BE2C (cell line): ENCODE data around the gene ADGRF5.

Experiments used
- DNase-seq: peaks from one replicate; pipeline ENCODE4 v3.0.0-alpha.2; 2020
- H3K27me3 ChIP-seq: fragments of 250-450 bp; sonication (Bioruptor Pico); 2 replicates; pipeline ENCODE4 v1.5.1; 2020; ENCODE audit warnings: mild to moderate bottlenecking
- H3K36me3 ChIP-seq: fragments of 250-450 bp; sonication (Bioruptor Pico); 2 replicates; pipeline ENCODE4 v1.5.1; 2020; ENCODE audit warnings: mild to moderate bottlenecking
- H3K4me1 ChIP-seq: fragments of 250-450 bp; sonication (Bioruptor Pico); 2 replicates; pipeline ENCODE4 v1.5.1; 2020
- H3K4me3 ChIP-seq: 2 replicates; pipeline ENCODE4 v1.5.1; 2011; ENCODE audit warnings: low read depth, low read length
- H3K9me3 ChIP-seq: fragments of 250-450 bp; sonication (Bioruptor Pico); 2 replicates; pipeline ENCODE4 v1.5.1; 2020
- CTCF ChIP-seq: IDR thresholded peaks from 2 replicates; pipeline ENCODE4 v1.5.1; 2012; ENCODE audit warnings: mild to moderate bottlenecking, low read depth, low read length

The ADGRF5 gene

GRCh38 chr6:46963039-46963438 lies 41.3 kb upstream of the ADGRF5 start:
- Histone ChIP-seq H3K4me1 (no peaks in the 10 kb centered on the region), H3K27me3 (peaks cover 7% of the 10 kb centered on the region), H3K9me3 (no peaks in the 10 kb centered on the region), H3K36me3 (no peaks in the 10 kb centered on the region), H3K4me3 (no peak overlapping the region)
- TF ChIP-seq CTCF: no peak
- DNase-seq: no peak

DNA sequence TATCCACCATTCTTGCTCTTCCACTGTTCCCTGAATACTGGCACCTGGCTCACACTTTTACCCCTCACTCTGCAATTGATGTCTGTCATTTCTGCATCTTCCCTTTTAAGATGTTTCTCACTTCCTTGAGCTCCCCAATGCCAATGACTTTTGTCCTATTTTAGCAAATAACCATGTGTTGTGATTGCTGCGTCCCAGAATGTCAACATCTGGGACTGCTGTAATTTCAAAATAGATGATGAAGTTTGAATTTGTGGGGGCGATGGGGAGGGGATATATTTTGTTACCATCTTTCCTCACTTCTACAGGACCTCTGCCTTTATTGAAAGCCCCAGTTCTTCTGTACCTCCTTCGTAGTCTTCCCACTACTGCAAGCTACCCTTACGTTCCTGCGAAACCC lies 40.0 kb upstream of the ADGRF5 start:
- H3K4me1 ChIP-seq: no peaks in the 10 kb centered on the region
- peaks cover 7% of the 10 kb centered on the region for H3K27me3 ChIP-seq
- no peak for DNase-seq

DNA sequence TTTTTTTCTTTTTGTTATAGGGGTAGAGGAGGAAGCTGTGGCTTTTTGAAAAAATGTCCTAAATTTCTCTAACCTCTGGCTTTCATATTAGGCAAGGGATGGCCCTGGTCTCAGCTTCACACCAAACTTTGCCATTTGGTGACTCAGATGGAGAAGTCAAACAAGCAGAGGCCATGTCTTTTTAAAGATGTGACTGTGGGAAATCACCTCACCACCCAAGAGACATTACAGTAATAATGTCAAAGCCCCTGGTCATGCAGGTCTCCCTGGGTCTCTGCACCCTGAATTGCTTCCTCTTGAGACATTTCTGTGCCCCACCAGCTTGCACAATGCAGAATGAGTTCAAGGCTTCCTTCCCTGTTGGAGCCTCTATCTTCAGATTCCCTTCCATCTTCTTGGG lies 39.5 kb upstream of the ADGRF5 start:
- no peak for DNase-seq
- no peak for TF ChIP-seq CTCF
- H3K9me3 ChIP-seq: no peaks in the 10 kb centered on the region
- peaks cover 7% of the 10 kb centered on the region for H3K27me3 ChIP-seq
- H3K36me3 ChIP-seq: no peaks in the 10 kb centered on the region
- H3K4me3 ChIP-seq: no peak overlapping the region
- H3K4me1 ChIP-seq: no peaks in the 10 kb centered on the region

More for the DNA sequence above, 40.0 kb upstream of the ADGRF5 start:
- no peak overlapping the region for H3K4me3 ChIP-seq
- no peak for TF ChIP-seq CTCF
- no peaks in the 10 kb centered on the region for H3K9me3 ChIP-seq
- no peaks in the 10 kb centered on the region for H3K36me3 ChIP-seq

- Histone ChIP-seq H3K4me1 (no peaks in the 10 kb centered on the region), H3K36me3 (no peaks in the 10 kb centered on the region), H3K9me3 (no peaks in the 10 kb centered on the region), H3K4me3 (no peak overlapping the region), H3K27me3 (peaks cover 6% of the 10 kb centered on the region)
- TF ChIP-seq CTCF: no peak
- DNase-seq: no peak
These were observed 37.7 kb upstream of the ADGRF5 start for GRCh38 chr6:46959419-46959818.

- no peak for DNase-seq
- Histone ChIP-seq H3K27me3 (peaks cover 4% of the 10 kb centered on the region; the same call in 1 of the 2 replicates), H3K36me3 (no peaks in the 10 kb centered on the region), H3K4me3 (no peak overlapping the region), H3K9me3 (no peaks in the 10 kb centered on the region), H3K4me1 (no peaks in the 10 kb centered on the region)
- no peak for TF ChIP-seq CTCF
These were observed 34.7 kb upstream of the ADGRF5 start for GRCh38 chr6:46956409-46956808.

GRCh38 chr6:46954837-46955451 lies 33.2 kb upstream of the ADGRF5 start:
- Histone ChIP-seq H3K27me3 (peaks cover 6% of the 10 kb centered on the region), H3K9me3 (no peaks in the 10 kb centered on the region), H3K4me1 (no peaks in the 10 kb centered on the region), H3K36me3 (no peaks in the 10 kb centered on the region), H3K4me3 (no peak overlapping the region)
- DNase-seq: peak; percentile 15
- no peak for TF ChIP-seq CTCF
